GM18517 (cell line): ENCODE data around the gene PPP1R3D.
"Not testable (repeated sequence)": the region's sequence is repeated elsewhere in the genome, so short reads cannot be mapped to it uniquely, and the experiment has no call there.

ENCODE experiments used
- ATAC-seq: cut with Tn5 transposase; IDR thresholded peaks from one replicate; pipeline ENCODE4 v1.9.1; 2021; ENCODE audit warnings: mild to moderate bottlenecking, moderate library complexity; ENCODE audit not compliant: unreplicated experiment

Gene PPP1R3D

GRCh38 chr20:59940129-59940955 lies at the start of gene PPP1R3D, which contains the start of gene FAM217B:
Gene PPP1R3D, minus strand, starts transcription at chr20:59940305. Its CDS starts 374 bp downstream, at chr20:59939931.
Gene FAM217B, plus strand, starts transcription at chr20:59940389. Its CDS starts 3,555 bp downstream, at chr20:59943944.
- ATAC-seq: peak; percentile 89

DNA sequence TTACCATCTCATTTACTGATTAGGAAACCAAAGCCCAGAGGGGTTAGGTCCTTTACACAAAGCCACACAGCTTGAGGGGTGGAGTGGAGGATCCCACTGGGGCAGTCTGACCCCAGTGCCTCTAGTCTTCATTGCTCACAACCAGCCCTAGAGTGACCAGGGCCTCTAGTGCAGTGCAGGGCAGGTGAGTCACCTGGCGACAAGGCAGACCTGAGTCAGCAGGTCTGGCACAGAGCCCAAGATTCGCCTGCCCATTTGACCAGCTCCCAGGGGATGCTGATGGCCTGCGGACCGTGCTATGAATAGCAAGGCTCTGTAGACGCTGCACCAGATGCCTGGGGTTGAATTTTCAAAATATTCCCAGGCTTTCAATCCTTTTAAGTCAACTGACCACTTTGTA lies 48.0 kb upstream of the PPP1R3D start:
- ATAC-seq: no peak

- ATAC-seq: no peak
These were observed 47.0 kb upstream of the PPP1R3D start for GRCh38 chr20:59987135-59987534.

DNA sequence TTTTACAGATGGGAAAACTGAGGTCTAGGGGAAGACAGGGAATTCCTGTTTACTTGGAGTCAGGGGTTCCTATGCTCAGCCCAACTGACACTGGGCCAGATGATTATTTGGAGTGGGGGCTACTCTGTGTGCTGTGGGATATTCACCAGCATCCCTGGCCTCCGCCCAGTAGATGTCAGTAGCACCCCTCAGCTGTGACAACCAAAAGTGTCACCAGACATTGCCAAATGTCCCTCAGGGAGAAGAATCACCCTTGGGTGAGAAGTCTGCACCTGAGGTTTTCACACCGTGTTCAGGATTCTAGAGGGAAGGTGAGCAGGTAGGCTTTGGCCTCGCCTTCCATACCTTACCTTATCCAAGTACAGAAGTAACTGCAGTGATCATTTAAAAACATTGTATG lies 45.8 kb upstream of the PPP1R3D start:
- no peak for ATAC-seq

GRCh38 chr20:59985164-59985563 lies 45.1 kb upstream of the PPP1R3D start:
- no peak for ATAC-seq

DNA sequence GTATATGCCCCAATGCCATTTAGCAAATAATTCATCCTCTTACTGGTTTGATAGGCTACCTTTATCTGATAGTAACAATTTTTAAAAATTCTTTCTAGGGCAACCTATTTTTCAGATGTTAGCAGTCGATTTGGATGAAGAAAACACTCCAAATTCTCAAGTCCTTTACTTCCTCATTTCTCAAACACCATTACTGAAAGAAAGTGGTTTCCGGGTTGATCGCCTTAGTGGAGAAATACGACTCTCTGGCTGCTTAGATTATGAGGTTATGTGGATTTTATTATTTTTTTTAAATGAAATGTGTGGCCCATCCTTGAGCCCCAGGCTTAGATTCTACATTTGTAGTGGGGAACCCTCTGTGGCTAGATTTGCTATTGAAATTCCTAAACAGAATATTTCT lies 44.4 kb upstream of the PPP1R3D start:
- no peak for ATAC-seq

DNA sequence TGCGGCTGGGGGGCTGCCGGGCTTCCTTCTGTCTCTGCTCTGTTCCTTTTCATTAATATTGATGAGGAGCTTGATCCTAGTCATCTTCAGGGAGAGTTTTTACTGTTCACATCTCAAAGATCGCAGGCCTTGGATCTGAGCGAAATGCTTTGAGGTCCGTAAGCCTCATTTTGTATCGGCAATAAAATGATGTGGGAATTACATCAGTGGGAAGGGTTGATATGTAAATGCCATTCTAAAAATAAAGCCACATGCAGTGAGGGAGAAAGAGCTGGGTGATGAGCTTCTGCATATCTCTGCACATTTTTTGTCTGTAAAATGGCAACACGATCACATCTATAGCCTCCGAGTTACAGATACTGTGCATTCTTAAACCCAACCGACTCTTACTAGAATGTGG lies 43.0 kb upstream of the PPP1R3D start:
- no peak for ATAC-seq

GRCh38 chr20:59977086-59977485 lies 37.0 kb upstream of the PPP1R3D start:
- ATAC-seq: no peak

DNA sequence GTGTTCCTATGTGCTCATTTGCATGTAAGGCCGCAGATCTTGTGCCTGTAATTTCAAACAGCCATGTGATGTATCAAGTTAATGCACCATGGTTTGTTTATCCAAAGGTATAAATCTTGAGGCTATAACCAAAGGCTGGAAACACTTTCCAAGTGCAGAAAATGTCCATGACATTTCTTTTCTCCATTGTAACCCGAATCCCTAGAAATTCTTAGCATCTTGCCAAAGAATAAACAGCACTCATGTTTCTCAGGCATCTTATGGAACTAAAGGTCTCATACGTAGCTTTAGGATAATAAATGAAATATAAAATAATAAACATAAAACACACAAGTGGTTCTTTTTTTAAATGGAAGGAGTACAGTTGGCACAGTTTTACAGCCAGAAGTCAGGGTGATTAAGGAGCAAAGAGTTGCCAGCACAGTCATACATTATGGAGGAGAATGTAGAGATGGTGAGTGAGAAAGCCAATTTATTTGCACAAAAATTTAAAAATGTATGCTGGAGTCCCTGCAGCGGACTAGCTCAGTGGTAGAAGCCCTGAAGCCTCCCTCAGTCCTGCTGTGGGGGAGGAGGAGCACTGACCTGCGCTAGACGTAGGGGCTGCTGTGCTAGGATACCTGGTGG lies 36.2 kb upstream of the PPP1R3D start:
- no peak for ATAC-seq

DNA sequence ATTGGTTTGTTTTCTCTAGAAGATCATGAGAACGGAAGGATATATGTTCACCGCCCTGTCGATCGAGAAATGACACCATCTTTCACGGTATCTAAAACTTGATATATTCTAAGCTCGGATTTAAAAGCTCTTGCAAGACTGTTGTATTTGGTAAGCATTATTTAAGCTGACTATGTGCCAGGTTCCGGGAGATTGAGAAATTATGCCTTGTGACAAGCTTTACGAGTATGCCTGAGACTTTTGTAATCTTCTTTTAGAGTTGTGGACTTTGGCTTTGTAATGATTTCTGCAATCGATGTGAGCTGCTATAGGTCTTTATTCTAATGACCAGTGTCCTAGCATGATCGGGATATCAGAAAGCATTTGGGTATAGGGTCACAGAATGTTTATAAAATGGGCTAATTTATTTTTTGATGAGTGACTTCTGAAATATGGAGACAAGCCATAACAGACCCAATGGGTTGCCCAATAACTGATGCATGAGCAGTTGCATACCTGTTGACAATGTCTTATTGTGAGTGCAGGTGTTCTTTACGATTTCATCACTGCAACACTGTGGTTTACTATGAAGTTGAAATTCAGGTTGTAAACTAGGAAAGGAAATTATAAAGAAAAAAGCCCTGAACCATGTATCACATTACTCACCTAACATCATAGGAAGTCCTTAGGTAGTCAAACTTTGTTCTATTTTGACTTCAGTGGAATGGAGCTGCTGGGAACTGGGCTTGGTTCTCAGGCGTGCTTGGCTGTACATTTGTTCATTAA lies 32.1 kb upstream of the PPP1R3D start:
- no peak for ATAC-seq

DNA sequence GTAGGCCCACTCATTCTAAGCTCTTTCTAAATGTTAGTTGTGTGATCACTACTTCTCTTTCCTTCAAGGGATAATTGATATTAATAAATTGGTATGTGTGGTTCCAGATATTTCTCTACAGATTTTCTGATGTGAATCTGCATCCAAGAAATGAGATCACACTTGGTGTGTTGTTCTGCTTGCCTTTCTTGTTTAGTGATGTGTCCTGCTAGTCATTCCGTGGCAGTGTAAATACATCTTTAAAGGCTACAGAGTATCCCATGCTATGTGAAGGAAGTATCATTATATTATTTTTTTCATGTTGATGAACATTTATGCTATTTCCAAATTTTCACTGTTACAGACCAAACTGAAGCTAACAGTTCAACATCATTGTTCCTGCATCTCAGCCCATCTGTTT lies 31.3 kb upstream of the PPP1R3D start:
- ATAC-seq: no peak

- no peak for ATAC-seq
These were observed 26.3 kb upstream of the PPP1R3D start for GRCh38 chr20:59966428-59966827.

DNA sequence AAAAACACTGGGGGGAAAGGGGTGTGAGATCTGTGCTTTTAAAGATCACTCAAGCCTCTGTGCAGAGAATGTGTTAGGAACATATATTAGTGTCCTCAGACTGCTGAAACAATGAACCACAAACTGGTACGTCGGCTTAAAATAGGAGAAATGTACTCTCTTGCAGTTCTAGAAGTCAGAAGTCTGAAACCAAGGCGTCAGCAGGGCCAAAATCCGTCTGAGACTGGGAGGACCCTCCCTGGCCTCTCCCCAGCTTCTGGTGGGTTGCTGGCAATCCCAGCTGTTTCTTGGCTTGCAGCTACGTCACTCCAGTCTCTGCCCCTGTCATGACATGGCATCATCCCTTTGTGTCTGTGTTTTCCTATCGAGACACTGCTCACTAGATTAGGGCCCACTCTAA lies 22.1 kb upstream of the PPP1R3D start:
- no peak for ATAC-seq

GRCh38 chr20:59961423-59961822 lies 21.3 kb upstream of the PPP1R3D start:
- no peak for ATAC-seq

GRCh38 chr20:59958626-59959025 lies 18.5 kb upstream of the PPP1R3D start:
- ATAC-seq: no peak

DNA sequence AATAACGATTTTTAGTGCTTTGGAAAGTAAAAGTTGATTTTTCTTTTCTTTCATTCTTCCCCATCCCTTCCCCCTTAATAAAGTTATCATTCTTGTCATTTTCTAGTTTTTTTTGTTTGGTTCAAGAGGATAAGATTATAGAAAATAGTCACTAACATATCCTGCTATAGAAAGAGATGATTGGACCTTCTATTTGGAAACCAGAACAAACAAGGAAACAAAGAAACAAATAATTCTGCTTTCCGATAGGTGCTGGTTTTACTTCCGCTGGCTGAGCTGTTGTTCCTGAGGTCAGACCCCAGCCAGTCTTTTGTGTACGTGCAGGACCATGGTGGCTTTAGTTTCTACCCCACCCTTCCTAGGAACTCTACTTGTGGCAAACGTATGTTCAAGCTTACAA lies 18.0 kb upstream of the PPP1R3D start, which contains the start of gene CDH26:
CDH26 (plus strand) TSS at position 301 of the 400 bp plus-strand sequence. CDS start 304 bp downstream, outside the sequence.
- no peak for ATAC-seq

DNA sequence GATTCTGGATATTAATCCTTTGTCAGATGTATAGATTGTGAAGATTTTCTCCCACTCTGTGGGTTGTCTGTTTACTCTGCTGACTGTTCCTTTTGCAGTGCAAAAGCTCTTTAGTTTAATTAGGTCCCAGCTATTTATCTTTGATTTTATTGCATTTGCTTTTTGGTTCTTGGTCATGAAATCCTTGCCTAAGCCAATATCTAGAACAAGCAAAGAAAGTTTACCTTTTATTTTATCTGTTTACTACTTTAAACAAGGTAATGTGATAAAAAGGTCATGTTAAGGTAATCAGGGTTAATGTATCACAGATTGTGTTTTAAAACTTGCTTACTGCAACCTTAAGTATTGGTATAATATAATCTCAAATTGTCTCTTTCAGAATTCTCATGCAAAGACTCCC lies 17.5 kb upstream of the PPP1R3D start:
- ATAC-seq: not testable (repeated sequence)

DNA sequence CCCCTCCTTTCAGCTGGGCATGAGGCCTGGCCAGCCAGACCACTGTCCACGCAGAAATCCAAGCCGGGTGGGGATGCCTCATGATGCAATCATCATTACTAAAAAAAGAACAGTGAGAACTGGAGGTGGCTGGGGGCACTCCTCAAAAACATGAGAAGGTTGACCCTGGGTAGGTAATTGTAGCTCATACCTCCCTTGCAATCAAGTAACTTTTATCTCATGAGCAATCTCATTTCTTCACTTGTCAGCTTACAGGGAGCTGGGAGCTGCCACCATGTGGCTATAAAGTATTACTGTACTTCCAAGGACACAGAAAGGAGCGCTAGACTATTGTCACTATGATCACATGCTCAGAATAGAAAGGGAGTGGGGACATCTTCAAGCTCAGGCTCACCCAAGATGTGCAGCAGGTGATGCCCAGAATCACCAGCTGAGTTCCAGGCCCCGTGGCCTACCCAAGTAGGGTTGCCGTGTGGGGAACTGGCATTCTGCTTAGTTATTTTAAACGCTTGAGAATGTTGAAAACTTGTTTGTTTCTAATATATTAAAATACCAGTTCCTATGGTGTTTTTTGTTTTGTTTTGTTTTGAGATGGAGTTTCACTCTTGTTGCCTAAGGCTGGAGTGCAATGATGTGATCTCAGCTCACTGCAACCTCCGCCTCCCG lies 15.2 kb upstream of the PPP1R3D start:
- no peak for ATAC-seq

DNA sequence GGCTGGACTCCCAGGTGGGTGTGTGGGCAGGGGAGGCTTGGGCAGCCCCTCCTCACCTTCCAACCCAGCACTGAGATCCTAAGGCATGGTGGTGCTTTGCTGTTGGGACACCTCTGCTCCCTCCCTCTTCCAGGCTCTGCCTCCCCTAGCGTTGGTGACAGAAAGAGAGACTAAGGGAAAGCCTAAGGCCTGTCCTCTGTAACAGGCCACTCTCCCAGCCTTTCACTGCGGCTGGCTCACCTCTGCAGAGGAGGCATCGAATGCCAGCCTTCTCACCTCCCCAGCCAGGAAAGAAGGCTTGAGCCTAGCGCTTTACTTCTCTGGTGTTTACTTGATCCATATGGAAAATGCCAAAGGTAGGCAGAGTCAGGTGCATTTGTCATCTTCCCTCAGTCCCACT lies 14.6 kb upstream of the PPP1R3D start:
- ATAC-seq: no peak

DNA sequence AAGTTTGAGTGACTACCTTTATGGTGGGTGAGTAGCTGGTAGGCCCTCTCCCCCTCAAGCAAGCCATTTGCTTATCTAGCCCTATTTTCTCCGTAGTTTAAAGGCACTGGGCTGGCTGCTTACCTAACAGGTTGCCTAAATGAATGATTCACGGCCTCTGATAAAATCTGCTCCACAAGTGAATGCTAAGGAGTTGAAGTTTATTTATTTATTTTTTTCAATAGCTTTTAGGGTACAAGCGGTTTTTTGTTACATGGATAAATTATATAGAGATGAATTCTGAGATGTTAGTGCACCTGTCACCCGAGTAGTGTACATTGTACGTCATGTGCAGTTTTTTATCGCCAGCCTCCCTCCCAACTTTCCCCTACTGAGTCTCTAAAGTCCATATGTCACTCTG lies 9.8 kb upstream of the PPP1R3D start:
- ATAC-seq: no peak
